Hepatocyte (in vitro differentiated cells): ENCODE results near the gene PIK3R1. TPM values are rescaled to one million over a fixed set of nuclear protein-coding genes. Genes with fewer than 3 reads are reported as not detected.

Source experiments
- DNase-seq: peaks from one replicate; pipeline ENCODE4 v3.0.0-alpha.2; 2016; ENCODE audit warnings: low spot score
- H2AFZ ChIP-seq: fragments of 200-600 bp; sonication (generic); 2 replicates; pipeline ENCODE4 v1.6.0; 2016; ENCODE audit warnings: antibody characterized with exemption, mild to moderate bottlenecking
- H3K27ac ChIP-seq: fragments of 200-600 bp; sonication (generic); 2 replicates; pipeline ENCODE4 v1.5.1; 2016; ENCODE audit warnings: mild to moderate bottlenecking
- H3K27me3 ChIP-seq: fragments of 200-600 bp; sonication (generic); 2 replicates; pipeline ENCODE4 v1.6.1; 2016
- H3K36me3 ChIP-seq: fragments of 200-600 bp; sonication (generic); replicated peaks from 2 replicates; pipeline ENCODE4 v1.5.1; 2016; ENCODE audit warnings: low read depth; ENCODE audit not compliant: insufficient read depth
- H3K4me1 ChIP-seq: fragments of 200-600 bp; sonication (generic); 2 replicates; pipeline ENCODE4 v1.5.1; 2016; ENCODE audit warnings: mild to moderate bottlenecking, moderate library complexity; ENCODE audit not compliant: insufficient read depth
- H3K4me2 ChIP-seq: fragments of 200-600 bp; sonication (generic); 2 replicates; pipeline ENCODE4 v1.6.0; 2016
- H3K4me3 ChIP-seq: fragments of 200-600 bp; sonication (generic); 2 replicates; pipeline ENCODE4 v1.5.1; 2016; ENCODE audit warnings: mild to moderate bottlenecking
- H3K79me2 ChIP-seq: fragments of 200-600 bp; sonication (generic); 2 replicates; pipeline ENCODE4 v1.6.0; 2017; ENCODE audit warnings: mild to moderate bottlenecking
- H3K9me2 ChIP-seq: fragments of 200-600 bp; sonication (generic); replicated peaks from 2 replicates; pipeline ENCODE4 v1.6.0; 2017; ENCODE audit warnings: mild to moderate bottlenecking; ENCODE audit not compliant: insufficient read depth
- H3K9me3 ChIP-seq: fragments of 200-600 bp; sonication (generic); 2 replicates; pipeline ENCODE4 v1.5.1; 2016; ENCODE audit warnings: low read depth, mild to moderate bottlenecking
- H4K20me1 ChIP-seq: fragments of 200-600 bp; sonication (generic); 2 replicates; pipeline ENCODE4 v1.6.0; 2016; ENCODE audit warnings: mild to moderate bottlenecking; ENCODE audit not compliant: insufficient read depth, poor library complexity, severe bottlenecking
- EZH2 ChIP-seq: fragments of 200-600 bp; sonication (generic); IDR thresholded peaks from 2 replicates; pipeline ENCODE4 v1.6.1; 2016; ENCODE audit warnings: antibody characterized with exemption, mild to moderate bottlenecking, borderline replicate concordance
- EZH2phosphoT487 ChIP-seq: fragments of 200-600 bp; sonication (generic); IDR thresholded peaks from one replicate; pipeline ENCODE4 v1.6.1; 2018; ENCODE audit warnings: antibody characterized with exemption, mild to moderate bottlenecking, low read depth, moderate library complexity; ENCODE audit not compliant: unreplicated experiment, severe bottlenecking
- WGBS: methylation state at CpG from one replicate; pipeline ENCODE4 v1.1.6; 2016; ENCODE audit warnings: low lambda C conversion rate; ENCODE audit errors: missing lambda C conversion rate; 5-methylcytosine and 5-hydroxymethylcytosine counted together
- polyA plus RNA-seq: library from polyadenylated mRNA; unstranded; fragments of >200 nt; fragmentation: Nextera tagmentation; extraction: Ambion mirVana; gene quantifications from 2 replicates; pipeline ENCODE4 v1.2.1, GENCODE V29; 2016
- total RNA-seq: library from RNA; depleted of rRNA; stranded (reverse); fragments of >200 nt; gene quantifications from 2 replicates; pipeline ENCODE4 v1.2.3, GENCODE V29; 2014
- TF ChIP-seq, protein P1 (sequence below): fragments of 200-600 bp; sonication (generic); IDR thresholded peaks from 2 replicates; pipeline ENCODE4 v1.5.1; 2016; ENCODE audit warnings: antibody characterized with exemption, mild to moderate bottlenecking; ENCODE audit not compliant: poor library complexity

The PIK3R1 gene
- total and polyA plus RNA-seq, 2 experiments from 2014 or later = 38.9 to 109 TPM

DNA sequence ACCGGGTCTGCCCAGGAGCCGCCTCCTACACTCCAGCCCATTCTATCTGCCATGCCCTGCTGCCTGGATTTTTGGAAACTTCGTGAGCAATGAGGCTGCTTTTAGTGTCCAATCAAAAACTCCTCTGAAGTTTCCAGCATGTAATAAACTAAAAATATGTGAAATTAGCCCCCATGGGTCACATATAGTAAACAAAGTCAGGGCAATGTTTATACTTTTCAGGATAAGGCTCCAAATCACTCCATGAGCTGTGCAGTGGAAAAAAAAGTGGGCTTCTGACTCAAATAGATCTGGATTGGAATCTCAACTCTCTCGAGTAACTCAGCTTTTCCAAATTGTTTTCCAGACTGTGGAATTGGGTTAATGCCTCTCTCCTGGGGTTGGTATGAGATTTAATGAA, 68.2 kb downstream of the PIK3R1 start:
- DNase-seq = no peak
- H3K27ac ChIP-seq = peak overlapping the region; percentile 36
- H3K4me2 ChIP-seq = no peak overlapping the region
- no peak overlapping the region for H2AFZ ChIP-seq
- 85% methylated on average over 4 of the region's 4 CpGs for WGBS
- H3K79me2 ChIP-seq = peaks cover 46% of the 10 kb centered on the region
- no peaks in the 10 kb centered on the region for H3K9me3 ChIP-seq
- no peak overlapping the region for H3K4me3 ChIP-seq
- no peaks in the 10 kb centered on the region for H3K36me3 ChIP-seq
- H4K20me1 ChIP-seq = peaks cover 6% of the 10 kb centered on the region
- peaks cover 51% of the 10 kb centered on the region for H3K4me1 ChIP-seq
- no peaks in the 10 kb centered on the region for H3K27me3 ChIP-seq
- H3K9me2 ChIP-seq = no peaks in the 10 kb centered on the region
- TF ChIP-seq, protein P1, sequence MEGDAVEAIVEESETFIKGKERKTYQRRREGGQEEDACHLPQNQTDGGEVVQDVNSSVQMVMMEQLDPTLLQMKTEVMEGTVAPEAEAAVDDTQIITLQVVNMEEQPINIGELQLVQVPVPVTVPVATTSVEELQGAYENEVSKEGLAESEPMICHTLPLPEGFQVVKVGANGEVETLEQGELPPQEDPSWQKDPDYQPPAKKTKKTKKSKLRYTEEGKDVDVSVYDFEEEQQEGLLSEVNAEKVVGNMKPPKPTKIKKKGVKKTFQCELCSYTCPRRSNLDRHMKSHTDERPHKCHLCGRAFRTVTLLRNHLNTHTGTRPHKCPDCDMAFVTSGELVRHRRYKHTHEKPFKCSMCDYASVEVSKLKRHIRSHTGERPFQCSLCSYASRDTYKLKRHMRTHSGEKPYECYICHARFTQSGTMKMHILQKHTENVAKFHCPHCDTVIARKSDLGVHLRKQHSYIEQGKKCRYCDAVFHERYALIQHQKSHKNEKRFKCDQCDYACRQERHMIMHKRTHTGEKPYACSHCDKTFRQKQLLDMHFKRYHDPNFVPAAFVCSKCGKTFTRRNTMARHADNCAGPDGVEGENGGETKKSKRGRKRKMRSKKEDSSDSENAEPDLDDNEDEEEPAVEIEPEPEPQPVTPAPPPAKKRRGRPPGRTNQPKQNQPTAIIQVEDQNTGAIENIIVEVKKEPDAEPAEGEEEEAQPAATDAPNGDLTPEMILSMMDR = no peak
- TF ChIP-seq EZH2phosphoT487 = no peak
- TF ChIP-seq EZH2 = no peak

DNA sequence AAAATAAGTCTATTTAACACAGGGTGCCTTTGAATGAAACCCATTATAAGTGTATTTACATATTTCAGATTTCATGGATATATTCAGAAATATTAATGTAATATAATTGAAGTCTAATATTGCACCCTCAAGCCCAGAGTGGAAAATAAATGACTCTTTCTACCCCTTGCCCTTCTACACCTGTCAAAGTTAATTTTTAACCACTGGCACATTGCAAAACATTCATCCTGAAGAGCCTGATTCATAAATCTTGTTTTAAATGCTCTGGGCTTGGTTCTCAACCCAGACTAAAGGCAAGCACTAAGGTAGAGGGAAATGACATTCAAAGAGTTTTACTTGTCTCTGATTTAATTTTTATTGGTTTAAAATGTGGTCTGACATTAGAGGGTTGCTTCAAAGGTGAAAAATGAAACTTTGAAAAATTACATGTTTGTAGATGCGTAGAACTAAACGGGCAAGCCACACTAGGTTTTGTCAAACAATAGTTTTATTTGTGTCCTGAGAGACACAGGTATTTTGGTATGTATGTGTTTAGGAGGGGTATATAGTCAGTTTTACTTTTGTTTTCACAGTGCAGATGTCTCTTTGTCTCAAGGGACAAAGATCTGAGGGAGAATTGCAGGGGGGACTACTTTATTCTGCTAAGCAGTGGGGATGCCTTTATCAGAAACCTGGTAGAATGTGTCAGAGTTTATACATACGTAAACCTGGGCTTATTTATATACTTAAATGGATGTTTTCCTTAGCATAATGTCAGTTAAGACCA, 69.7 kb downstream of the PIK3R1 start:
- Histone ChIP-seq H3K36me3 (no peaks in the 10 kb centered on the region), H4K20me1 (peaks cover 6% of the 10 kb centered on the region), H3K4me1 (peaks cover 64% of the 10 kb centered on the region), H3K9me2 (no peaks in the 10 kb centered on the region), H3K79me2 (peaks cover 44% of the 10 kb centered on the region), H3K4me2 (peak overlapping the region; percentile 32), H3K9me3 (no peaks in the 10 kb centered on the region), H3K27ac (peak overlapping the region; percentile 93), H3K27me3 (no peaks in the 10 kb centered on the region), H3K4me3 (no peak overlapping the region), H2AFZ (no peak overlapping the region)
- DNase-seq = peak; percentile 45
- TF ChIP-seq EZH2phosphoT487 = no peak
- no peak for TF ChIP-seq EZH2
- TF ChIP-seq, protein P1 = no peak
- WGBS = 54% methylated on average over 3 of the region's 3 CpGs

DNA sequence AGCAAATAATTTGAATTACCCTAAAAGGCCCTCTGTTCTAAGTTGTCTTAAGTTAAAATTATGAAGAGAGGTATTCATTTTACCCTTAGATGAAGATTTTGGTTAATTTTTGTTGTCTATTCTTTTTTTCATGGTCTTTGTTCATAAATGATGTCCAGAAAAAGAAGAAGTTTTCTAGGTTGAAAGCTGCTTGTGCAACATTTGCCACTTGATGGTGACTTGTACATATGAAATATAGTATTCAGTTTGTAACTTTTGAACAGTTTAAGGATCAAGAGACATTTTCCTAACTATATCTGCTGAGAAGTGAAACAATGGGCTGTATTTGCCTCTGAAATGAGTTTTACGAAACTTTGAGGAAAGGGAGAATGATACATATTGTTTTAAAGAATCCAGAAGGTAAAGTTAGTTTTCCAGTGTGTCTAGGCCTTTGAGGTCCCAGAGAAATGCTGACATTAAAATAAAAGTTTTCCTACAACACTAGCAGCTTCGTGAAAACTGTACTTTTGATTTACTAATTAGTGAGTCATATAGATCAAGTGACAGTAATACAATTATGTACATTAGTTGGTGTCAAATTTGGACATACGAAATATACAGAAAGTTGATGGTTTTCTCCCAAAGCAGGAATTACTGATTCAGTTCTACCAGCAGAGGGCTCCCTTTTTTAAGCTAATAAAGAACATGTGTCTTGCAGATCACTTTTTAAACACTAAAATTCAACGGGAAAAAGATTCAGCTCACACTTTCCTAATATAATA, 70.5 kb downstream of the PIK3R1 start:
- Histone ChIP-seq H4K20me1 (peaks cover 9% of the 10 kb centered on the region), H3K4me3 (no peak overlapping the region), H3K27ac (peak overlapping the region; percentile 93), H3K27me3 (no peaks in the 10 kb centered on the region), H3K36me3 (no peaks in the 10 kb centered on the region), H2AFZ (no peak overlapping the region), H3K9me3 (no peaks in the 10 kb centered on the region), H3K79me2 (peaks cover 46% of the 10 kb centered on the region), H3K9me2 (no peaks in the 10 kb centered on the region), H3K4me2 (peak overlapping the region; percentile 32), H3K4me1 (peaks cover 62% of the 10 kb centered on the region)
- no peak for TF ChIP-seq EZH2
- TF ChIP-seq, protein P1 = peak; percentile 85
- DNase-seq = peak; percentile 79
- 35% methylated on average over 4 of the region's 4 CpGs for WGBS
